SK-N-SH (cell line): Measurements from ENCODE around the gene MECP2. TPM values are rescaled to one million over a fixed set of nuclear protein-coding genes. Genes with fewer than 3 reads are reported as not detected.
A peak's percentile ranks its signal among the peaks of the same experiment; 100 is the strongest.

Source experiments
- CTCF ChIA-PET: fragments of 300-600, 350-600 bp; formaldehyde crosslinking; extraction: SDS; loops from one replicate; lab custom pipeline; 2021; lab: Yijun Ruan, JAX
- POLR2A ChIA-PET: fragments of 350-600 bp; sonication (Branson Sonifier 250); formaldehyde crosslinking; extraction: SDS; loops from one replicate; lab custom pipeline; 2020; ENCODE audit warnings: antibody characterized with exemption, inconsistent platforms; lab: Yijun Ruan, JAX
- DNase-seq: peaks from one replicate; pipeline ENCODE4 v3.0.0; 2012
- H2AFZ ChIP-seq: fragments of 200-600 bp; sonication (generic); 2 replicates; pipeline ENCODE4 v1.8.1; 2016; ENCODE audit warnings: antibody characterized with exemption, mild to moderate bottlenecking, low read depth
- H3F3A ChIP-seq: fragments of 200-600 bp; sonication (generic); replicated peaks from 2 replicates; pipeline ENCODE3; 2016; ENCODE audit warnings: antibody characterized with exemption, mild to moderate bottlenecking; ENCODE audit not compliant: insufficient read depth
- H3K27ac ChIP-seq, 2 experiments: fragments of 200-500 bp in 1 of 2; fragments of 200-600 bp in 1 of 2; sonication (Bioruptor generic) in 1 of 2; sonication (generic), shearing (Covaris generic) in 1 of 2; 2 replicates each; pipeline versions ENCODE4 v1.5.1 to v1.6.1; 2014 to 2016; ENCODE audit warnings: low read depth in 2 of 2, inconsistent platforms in 1 of 2, low read length in 1 of 2, mild to moderate bottlenecking in 1 of 2, mixed read lengths in 1 of 2
- H3K27me3 ChIP-seq: fragments of 200-600 bp; sonication (generic), shearing (Covaris generic); 2 replicates; pipeline ENCODE4 v1.6.1; 2016; ENCODE audit warnings: mixed run types; ENCODE audit not compliant: insufficient read depth
- H3K36me3 ChIP-seq, 2 experiments: fragments of 200-500 bp in 1 of 2; fragments of 200-600 bp in 1 of 2; sonication (Bioruptor generic) in 1 of 2; sonication (generic) in 1 of 2; replicated peaks in 1 of 2; 2 replicates each; pipeline versions ENCODE3 to v1.5.1; 2014 to 2016; ENCODE audit warnings: low read length in 1 of 2, mild to moderate bottlenecking in 1 of 2; ENCODE audit not compliant: insufficient read depth in 2 of 2, control insufficient read depth in 1 of 2
- H3K4me1 ChIP-seq, 2 experiments: fragments of 200-500 bp in 1 of 2; fragments of 200-600 bp in 1 of 2; sonication (Bioruptor generic) in 1 of 2; sonication (generic), shearing (Covaris generic) in 1 of 2; 2 replicates each; pipeline versions ENCODE4 v1.5.1 to v1.6.1; 2014 to 2016; ENCODE audit warnings: low read depth in 1 of 2, low read length in 1 of 2, mixed run types in 1 of 2; ENCODE audit not compliant: insufficient read depth in 2 of 2, control insufficient read depth in 1 of 2
- H3K4me2 ChIP-seq: fragments of 200-600 bp; sonication (generic), shearing (Covaris generic); 2 replicates; pipeline ENCODE4 v1.6.1; 2017; ENCODE audit warnings: mixed run types
- H3K4me3 ChIP-seq, 2 experiments: fragments of 200-500 bp in 1 of 2; fragments of 200-600 bp in 1 of 2; sonication (Bioruptor generic) in 1 of 2; sonication (generic), shearing (Covaris generic) in 1 of 2; 2 replicates each; pipeline versions ENCODE4 v1.5.1 to v1.8.1; 2014 to 2016; ENCODE audit warnings: low read depth in 2 of 2, inconsistent platforms in 1 of 2, low read length in 1 of 2, mild to moderate bottlenecking in 1 of 2, mixed read lengths in 1 of 2, moderate library complexity in 1 of 2
- H3K79me2 ChIP-seq: fragments of 200-600 bp; sonication (generic); 2 replicates; pipeline ENCODE4 v1.8.1; 2017; ENCODE audit warnings: mild to moderate bottlenecking; ENCODE audit not compliant: insufficient read depth
- H3K9ac ChIP-seq: fragments of 200-600 bp; sonication (generic); 2 replicates; pipeline ENCODE4 v1.6.1; 2017; ENCODE audit warnings: mixed run types
- H3K9me2 ChIP-seq: fragments of 200-600 bp; sonication (generic); 2 replicates; pipeline ENCODE4 v1.6.1; 2017; ENCODE audit warnings: mixed run types
- H3K9me3 ChIP-seq: fragments of 200-600 bp; sonication (generic); 2 replicates; pipeline ENCODE4 v1.6.1; 2017; ENCODE audit warnings: mixed run types, mild to moderate bottlenecking, moderate library complexity
- H4K20me1 ChIP-seq: fragments of 200-600 bp; sonication (generic); 2 replicates; pipeline ENCODE4 v1.6.1; 2017; ENCODE audit warnings: mild to moderate bottlenecking, mixed run types; ENCODE audit not compliant: insufficient read depth
- ELF1 ChIP-seq: IDR thresholded peaks from 2 replicates; pipeline ENCODE4 v1.4.0; 2012
- EZH2phosphoT487 ChIP-seq: fragments of 200-600 bp; sonication (generic); IDR thresholded peaks from 2 replicates; pipeline ENCODE4 v1.6.1; 2017; ENCODE audit warnings: low read depth, mixed run types, mild to moderate bottlenecking, antibody characterized with exemption, moderate library complexity, borderline replicate concordance
- FOXM1 ChIP-seq: IDR thresholded peaks from 2 replicates; pipeline ENCODE4 v1.4.0; 2012; ENCODE audit warnings: low read depth, mild to moderate bottlenecking
- GATA2 ChIP-seq: sonication (generic); formaldehyde crosslinking; IDR thresholded peaks from 2 replicates; pipeline ENCODE4 v1.5.0; 2020; ENCODE audit warnings: mild to moderate bottlenecking, missing genetic modification reagents
- JUND ChIP-seq: IDR thresholded peaks from 2 replicates; pipeline ENCODE4 v1.4.0; 2012
- MXI1 ChIP-seq: IDR thresholded peaks from 2 replicates; pipeline ENCODE4 v1.6.1; 2012; ENCODE audit warnings: mild to moderate bottlenecking, low read depth, low read length, improper control_type of control experiment
- NFIC ChIP-seq: IDR thresholded peaks from 2 replicates; pipeline ENCODE4 v1.4.0; 2012; ENCODE audit warnings: borderline replicate concordance
- RCOR1 ChIP-seq: fragments of 150-350 bp; IDR thresholded peaks from 2 replicates; pipeline ENCODE4 v1.6.1; 2017; ENCODE audit warnings: antibody characterized with exemption, low read length
- RFX5 ChIP-seq: IDR thresholded peaks from 2 replicates; pipeline ENCODE4 v1.6.1; 2012; ENCODE audit warnings: mild to moderate bottlenecking, improper control_type of control experiment, low read length
- SIN3A ChIP-seq: IDR thresholded peaks from 2 replicates; pipeline ENCODE4 v1.6.1; 2012; ENCODE audit warnings: low read depth, mild to moderate bottlenecking, low read length, moderate library complexity, borderline replicate concordance
- TCF12 ChIP-seq: IDR thresholded peaks from 2 replicates; pipeline ENCODE4 v1.4.0; 2012
- YY1 ChIP-seq: IDR thresholded peaks from 2 replicates; pipeline ENCODE4 v1.4.0; 2012; ENCODE audit warnings: low read depth, mild to moderate bottlenecking
- WGBS: methylation state at CpG from one replicate; pipeline ENCODE4 v1.1.6; 2017; ENCODE audit warnings: low lambda C conversion rate; 5-methylcytosine and 5-hydroxymethylcytosine counted together
- polyA plus RNA-seq, 3 experiments: library from polyadenylated mRNA; depleted of rRNA; stranded (reverse); fragments of >200 nt; gene quantifications; 2 replicates each; pipeline ENCODE4 v1.2.3, GENCODE V29; 2012
- TF ChIP-seq, protein P1 (sequence below): fragments of 200-600 bp; sonication (generic); IDR thresholded peaks from 2 replicates; pipeline ENCODE4 v1.6.1; 2017; ENCODE audit warnings: antibody characterized with exemption, mild to moderate bottlenecking, moderate library complexity
- TF ChIP-seq, protein P2 (sequence below): fragments of 150-350 bp; IDR thresholded peaks from 2 replicates; pipeline ENCODE4 v1.6.1; 2017; ENCODE audit warnings: antibody characterized with exemption, low read length, low read depth, borderline replicate concordance
- TF ChIP-seq, protein P3 (sequence below): IDR thresholded peaks from 2 replicates; pipeline ENCODE4 v1.4.0; 2012; ENCODE audit warnings: low read depth, borderline replicate concordance
- TF ChIP-seq, protein P4 (sequence below): IDR thresholded peaks from 2 replicates; pipeline ENCODE4 v1.4.0; 2012; ENCODE audit warnings: low read depth
- TF ChIP-seq, protein P5 (sequence below): fragments of 150-350 bp; IDR thresholded peaks from 2 replicates; pipeline ENCODE4 v1.6.1; 2016; ENCODE audit warnings: mild to moderate bottlenecking, low read depth, low read length

MECP2 gene
- polyA plus RNA-seq, 1 of the 3 experiments (the other 2 are of a cell fraction) = 8.2 TPM

DNA sequence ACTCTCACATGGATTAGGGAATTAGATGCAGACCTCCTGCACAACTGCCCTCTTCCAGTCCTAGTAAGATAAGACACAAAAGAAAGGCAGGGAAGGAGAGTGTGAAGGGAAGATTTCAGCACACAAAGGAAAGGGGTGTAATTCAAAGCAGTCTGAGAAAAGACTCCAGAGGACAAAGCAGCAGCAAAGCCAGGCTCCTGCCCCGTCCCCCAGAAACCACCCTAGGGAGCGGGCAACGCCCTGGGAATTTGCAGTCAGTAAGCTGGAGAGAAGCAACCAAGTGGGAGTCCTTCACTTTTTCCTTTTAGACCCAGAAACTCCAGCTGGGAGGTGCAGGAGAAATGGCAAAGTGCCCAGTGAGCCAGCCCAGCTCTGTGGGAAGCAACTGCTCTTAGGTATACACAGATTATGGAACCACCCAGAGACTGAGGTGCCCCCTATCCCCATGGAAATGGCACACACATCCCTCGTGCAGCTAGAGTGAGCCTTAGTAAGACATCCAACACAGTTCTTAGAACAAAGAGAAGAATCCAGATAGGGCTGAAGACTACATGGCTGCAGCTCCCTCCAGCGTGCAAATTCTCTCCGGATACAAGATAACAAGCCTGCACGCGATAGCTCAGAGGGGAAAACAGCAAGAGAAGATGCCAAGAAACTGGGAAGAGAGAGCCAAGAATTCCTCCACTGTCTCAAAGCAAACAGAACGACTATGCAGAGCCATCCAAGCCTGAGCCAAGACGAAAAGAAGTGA lies 51.3 kb downstream of the MECP2 start:
- ChIA-PET CTCF (interaction anchor here (1.4 to 8.9 kb wide), 2 partner anchors 15 to 34 kb away, joined by 3 to 89 read pairs; no protein-coding TSS in a partner anchor), POLR2A (no interaction called here)
- H3K27ac ChIP-seq = peak overlapping the region; percentile 75 to 90; a peak in 3 of 4 replicates
- peaks cover 20% of the 10 kb centered on the region for H3F3A ChIP-seq
- no peak overlapping the region for H2AFZ ChIP-seq
- 20% methylated on average over 10 of the region's 10 CpGs for WGBS
- TF ChIP-seq NFIC = peak; percentile 62
- TF ChIP-seq, protein P1, sequence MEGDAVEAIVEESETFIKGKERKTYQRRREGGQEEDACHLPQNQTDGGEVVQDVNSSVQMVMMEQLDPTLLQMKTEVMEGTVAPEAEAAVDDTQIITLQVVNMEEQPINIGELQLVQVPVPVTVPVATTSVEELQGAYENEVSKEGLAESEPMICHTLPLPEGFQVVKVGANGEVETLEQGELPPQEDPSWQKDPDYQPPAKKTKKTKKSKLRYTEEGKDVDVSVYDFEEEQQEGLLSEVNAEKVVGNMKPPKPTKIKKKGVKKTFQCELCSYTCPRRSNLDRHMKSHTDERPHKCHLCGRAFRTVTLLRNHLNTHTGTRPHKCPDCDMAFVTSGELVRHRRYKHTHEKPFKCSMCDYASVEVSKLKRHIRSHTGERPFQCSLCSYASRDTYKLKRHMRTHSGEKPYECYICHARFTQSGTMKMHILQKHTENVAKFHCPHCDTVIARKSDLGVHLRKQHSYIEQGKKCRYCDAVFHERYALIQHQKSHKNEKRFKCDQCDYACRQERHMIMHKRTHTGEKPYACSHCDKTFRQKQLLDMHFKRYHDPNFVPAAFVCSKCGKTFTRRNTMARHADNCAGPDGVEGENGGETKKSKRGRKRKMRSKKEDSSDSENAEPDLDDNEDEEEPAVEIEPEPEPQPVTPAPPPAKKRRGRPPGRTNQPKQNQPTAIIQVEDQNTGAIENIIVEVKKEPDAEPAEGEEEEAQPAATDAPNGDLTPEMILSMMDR = peak; percentile 31; the same call in 1 of the 2 replicates
- no peak for TF ChIP-seq TCF12
- H4K20me1 ChIP-seq = peaks cover 19% of the 10 kb centered on the region
- no peaks in the 10 kb centered on the region for H3K9me2 ChIP-seq
- H3K79me2 ChIP-seq = peaks cover 53% of the 10 kb centered on the region
- DNase-seq = no peak
- H3K9me3 ChIP-seq = no peaks in the 10 kb centered on the region
- no peaks in the 10 kb centered on the region; the same call in 1 of the 2 replicates for H3K27me3 ChIP-seq
- peak overlapping the region; percentile 23; the same call in 1 of the 2 replicates for H3K9ac ChIP-seq
- no peak overlapping the region for H3K4me3 ChIP-seq
- peak overlapping the region; percentile 51; the same call in 1 of the 2 replicates for H3K4me2 ChIP-seq
- H3K4me1 ChIP-seq = peaks cover 17 to 26% of the 10 kb centered on the region in 2 experiments; a peak in 3 of 4 replicates
- H3K36me3 ChIP-seq = no peaks in the 10 kb centered on the region

DNA sequence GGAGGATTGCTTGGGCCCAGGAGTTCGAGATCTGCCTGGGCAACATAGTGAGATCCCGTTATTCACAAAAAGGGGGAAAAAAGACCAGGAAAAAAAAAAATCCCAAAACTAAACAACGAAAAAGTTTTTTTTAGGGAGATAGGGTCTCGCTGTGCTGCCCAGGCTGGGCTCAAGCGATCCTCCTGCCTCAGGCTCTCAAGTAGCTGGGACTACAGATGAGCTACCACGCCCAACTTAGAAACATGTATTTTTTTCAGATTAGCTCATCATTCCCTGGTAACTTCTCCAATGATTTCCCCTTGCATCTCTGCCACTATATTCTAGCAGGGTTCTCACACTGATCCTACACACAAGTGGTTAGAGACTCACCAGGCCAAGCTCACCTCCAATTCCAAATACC lies 53.4 kb downstream of the MECP2 start:
- Histone ChIP-seq H3K79me2 (peaks cover 44% of the 10 kb centered on the region; the same call in 1 of the 2 replicates), H3K9me3 (no peaks in the 10 kb centered on the region), H3K27me3 (no peaks in the 10 kb centered on the region; the same call in 1 of the 2 replicates), H3K4me3 (no peak overlapping the region), H3K9ac (no peak overlapping the region), H3K27ac (peak overlapping the region; percentile 21 to 35; a peak in 1 of 4 replicates), H3K9me2 (no peaks in the 10 kb centered on the region), H3K4me2 (no peak overlapping the region), H3F3A (peaks cover 20% of the 10 kb centered on the region), H4K20me1 (peaks cover 22% of the 10 kb centered on the region), H3K36me3 (no peaks in the 10 kb centered on the region), H3K4me1 (peaks cover 17 to 21% of the 10 kb centered on the region in 2 experiments; a peak in 3 of 4 replicates), H2AFZ (no peak overlapping the region)
- 49% methylated on average over 6 of the region's 6 CpGs for WGBS
- ChIA-PET CTCF (interaction anchor here (2.6 kb wide), 1 partner anchor 31 kb away, joined by 14 read pairs; no protein-coding TSS in a partner anchor), POLR2A (interaction anchor here (0.5 kb wide), 1 partner anchor 52 kb away, joined by 4 read pairs; no protein-coding TSS in a partner anchor)
- no peak for TF ChIP-seq MXI1
- no peak for TF ChIP-seq JUND
- TF ChIP-seq, protein P2, sequence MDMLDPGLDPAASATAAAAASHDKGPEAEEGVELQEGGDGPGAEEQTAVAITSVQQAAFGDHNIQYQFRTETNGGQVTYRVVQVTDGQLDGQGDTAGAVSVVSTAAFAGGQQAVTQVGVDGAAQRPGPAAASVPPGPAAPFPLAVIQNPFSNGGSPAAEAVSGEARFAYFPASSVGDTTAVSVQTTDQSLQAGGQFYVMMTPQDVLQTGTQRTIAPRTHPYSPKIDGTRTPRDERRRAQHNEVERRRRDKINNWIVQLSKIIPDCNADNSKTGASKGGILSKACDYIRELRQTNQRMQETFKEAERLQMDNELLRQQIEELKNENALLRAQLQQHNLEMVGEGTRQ = no peak
- TF ChIP-seq SIN3A = no peak
- no peak for TF ChIP-seq YY1
- no peak for TF ChIP-seq RFX5
- TF ChIP-seq, protein P3, sequence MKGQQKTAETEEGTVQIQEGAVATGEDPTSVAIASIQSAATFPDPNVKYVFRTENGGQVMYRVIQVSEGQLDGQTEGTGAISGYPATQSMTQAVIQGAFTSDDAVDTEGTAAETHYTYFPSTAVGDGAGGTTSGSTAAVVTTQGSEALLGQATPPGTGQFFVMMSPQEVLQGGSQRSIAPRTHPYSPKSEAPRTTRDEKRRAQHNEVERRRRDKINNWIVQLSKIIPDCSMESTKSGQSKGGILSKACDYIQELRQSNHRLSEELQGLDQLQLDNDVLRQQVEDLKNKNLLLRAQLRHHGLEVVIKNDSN = no peak
- TF ChIP-seq ELF1 = no peak
- no peak for TF ChIP-seq GATA2 (CRISPR knock-in tag)
- TF ChIP-seq, protein P4, sequence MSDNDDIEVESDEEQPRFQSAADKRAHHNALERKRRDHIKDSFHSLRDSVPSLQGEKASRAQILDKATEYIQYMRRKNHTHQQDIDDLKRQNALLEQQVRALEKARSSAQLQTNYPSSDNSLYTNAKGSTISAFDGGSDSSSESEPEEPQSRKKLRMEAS = no peak
- TF ChIP-seq RCOR1 = no peak
- TF ChIP-seq NFIC = no peak
- TF ChIP-seq, protein P5, sequence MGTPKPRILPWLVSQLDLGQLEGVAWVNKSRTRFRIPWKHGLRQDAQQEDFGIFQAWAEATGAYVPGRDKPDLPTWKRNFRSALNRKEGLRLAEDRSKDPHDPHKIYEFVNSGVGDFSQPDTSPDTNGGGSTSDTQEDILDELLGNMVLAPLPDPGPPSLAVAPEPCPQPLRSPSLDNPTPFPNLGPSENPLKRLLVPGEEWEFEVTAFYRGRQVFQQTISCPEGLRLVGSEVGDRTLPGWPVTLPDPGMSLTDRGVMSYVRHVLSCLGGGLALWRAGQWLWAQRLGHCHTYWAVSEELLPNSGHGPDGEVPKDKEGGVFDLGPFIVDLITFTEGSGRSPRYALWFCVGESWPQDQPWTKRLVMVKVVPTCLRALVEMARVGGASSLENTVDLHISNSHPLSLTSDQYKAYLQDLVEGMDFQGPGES = no peak
- TF ChIP-seq TCF12 = no peak
- TF ChIP-seq FOXM1 = no peak
- no peak for TF ChIP-seq EZH2phosphoT487
- DNase-seq = no peak
